ENCODE results near the gene SAP30. TPM values are rescaled to one million over a fixed set of nuclear protein-coding genes. Genes with fewer than 3 reads are reported as not detected.
A peak's percentile ranks its signal among the peaks of the same experiment; 100 is the strongest.

SAP30 gene
- total RNA-seq, 1 donor from 2014 or later = 8.8 TPM

DNA sequence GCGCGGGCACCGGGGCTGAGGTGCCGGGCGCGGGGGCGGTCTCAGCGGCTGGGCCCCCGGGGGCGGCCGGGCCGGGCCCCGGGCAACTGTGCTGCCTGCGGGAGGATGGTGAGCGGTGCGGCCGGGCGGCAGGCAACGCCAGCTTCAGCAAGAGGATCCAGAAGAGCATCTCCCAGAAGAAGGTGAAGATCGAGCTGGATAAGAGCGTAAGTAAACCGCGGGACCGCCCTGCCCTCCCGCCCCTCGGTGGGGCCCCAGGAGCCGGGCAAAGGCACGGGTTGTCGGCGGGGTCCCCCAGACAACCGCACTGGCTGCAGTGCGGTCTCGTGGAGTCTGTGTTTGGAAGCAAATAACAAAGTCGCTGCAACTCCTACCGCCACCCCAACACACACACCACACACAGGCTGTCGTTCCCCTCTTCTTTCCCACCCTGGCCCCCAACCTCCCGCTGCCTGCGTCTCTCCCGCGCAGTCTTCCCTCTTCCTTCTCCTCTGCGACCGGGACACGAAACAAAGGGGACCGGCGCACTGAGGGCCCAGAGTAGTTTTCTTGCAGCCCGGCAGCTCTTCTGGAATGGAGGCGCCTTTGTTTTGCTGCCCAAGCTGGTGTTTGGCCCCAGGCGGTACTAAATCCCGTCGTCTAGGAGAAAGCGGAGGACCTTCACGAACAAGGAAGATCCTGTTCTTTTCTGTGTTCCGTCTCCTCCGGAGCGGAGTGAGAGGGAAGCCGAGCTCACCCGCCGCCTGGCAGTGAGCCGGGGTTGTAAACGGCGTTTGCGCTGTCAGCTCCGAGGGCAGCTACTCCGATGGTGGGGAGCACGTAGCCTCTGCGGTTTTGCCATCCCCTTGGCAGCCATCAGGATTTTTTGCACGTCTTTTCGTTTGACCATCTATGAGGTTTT, 788 bp downstream of the SAP30 start:
- H4K20me1 ChIP-seq (ENCODE audit: insufficient read depth, low read length) = no peaks in the 10 kb centered on the region
- peak overlapping the region; percentile 86 for H3K9ac ChIP-seq (ENCODE audit: low read length)
- Mint-ChIP-seq H3K27me3 (ENCODE audit: low read depth, unreplicated experiment) (no peaks in the 10 kb centered on the region), H3K4me1 (ENCODE audit: low read depth, unreplicated experiment) (peaks cover 3% of the 10 kb centered on the region), H3K36me3 (ENCODE audit: low read depth, unreplicated experiment) (no peaks in the 10 kb centered on the region), H3K27ac (ENCODE audit: unreplicated experiment) (peak overlapping the region; percentile 89), H3K9me3 (ENCODE audit: unreplicated experiment) (no peaks in the 10 kb centered on the region), H3K4me3 (ENCODE audit: unreplicated experiment) (peak overlapping the region; percentile 97)
- DNase-seq (ENCODE audit: low read depth) = peak; percentile 63
- H3K27ac ChIP-seq (ENCODE audit: low read depth, low read length) = peak overlapping the region; percentile 76
- no peaks in the 10 kb centered on the region for H3K36me3 ChIP-seq (ENCODE audit: insufficient read depth, low read length)
- peak overlapping the region; percentile 93 for H3K4me3 ChIP-seq (ENCODE audit: insufficient read depth, low read depth, low read length)
- TF ChIP-seq EZH2 (IDR thresholded peaks at IDR 0.05; ENCODE audit: insufficient read depth, low read length) (no peak), CTCF (IDR thresholded peaks at IDR 0.05; ENCODE audit: insufficient read depth, low read depth, low read length) (no peak)
- H3K79me2 ChIP-seq (ENCODE audit: insufficient read depth, low read length) = peaks cover 41% of the 10 kb centered on the region
- peaks cover 4% of the 10 kb centered on the region for H3K4me1 ChIP-seq (ENCODE audit: insufficient read depth, low read length)
- H3K27me3 ChIP-seq (ENCODE audit: insufficient read depth, low read length) = no peaks in the 10 kb centered on the region
- peak overlapping the region; percentile 94 for H3K4me2 ChIP-seq (ENCODE audit: low read length)
- FAIRE-seq = no peak
- peak overlapping the region; percentile 95 for H2AFZ ChIP-seq (ENCODE audit: low read depth, low read length)
- no peaks in the 10 kb centered on the region for H3K9me3 ChIP-seq (ENCODE audit: insufficient read depth, low read depth, low read length)

DNA sequence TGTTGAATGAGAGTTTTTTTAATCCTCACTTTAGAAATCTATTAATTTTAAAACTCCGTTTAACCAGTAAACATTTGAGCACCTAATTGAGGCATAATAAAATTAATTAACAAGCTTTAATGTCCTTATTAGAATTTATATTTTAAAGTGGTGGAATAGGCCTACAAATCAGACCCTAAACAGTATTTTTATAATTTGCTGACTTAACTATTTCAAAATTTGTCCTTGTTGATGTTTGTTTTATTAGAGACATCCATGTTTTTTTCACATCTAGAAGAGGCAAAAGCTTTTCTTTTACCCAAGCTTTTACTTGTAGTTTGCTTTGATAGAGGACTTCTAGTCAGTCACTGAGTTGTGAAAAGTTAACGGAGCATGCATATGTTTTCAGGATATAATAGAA, 3.8 kb downstream of the SAP30 start:
- Histone ChIP-seq H3K9ac (ENCODE audit: low read length) (no peak overlapping the region), H3K4me3 (ENCODE audit: insufficient read depth, low read depth, low read length) (no peak overlapping the region), H3K79me2 (ENCODE audit: insufficient read depth, low read length) (peaks cover 41% of the 10 kb centered on the region), H3K9me3 (ENCODE audit: insufficient read depth, low read depth, low read length) (no peaks in the 10 kb centered on the region), H3K4me1 (ENCODE audit: insufficient read depth, low read length) (no peaks in the 10 kb centered on the region), H3K36me3 (ENCODE audit: insufficient read depth, low read length) (peaks cover 3% of the 10 kb centered on the region), H2AFZ (ENCODE audit: low read depth, low read length) (no peak overlapping the region), H3K4me2 (ENCODE audit: low read length) (no peak overlapping the region), H3K27ac (ENCODE audit: low read depth, low read length) (no peak overlapping the region), H4K20me1 (ENCODE audit: insufficient read depth, low read length) (no peaks in the 10 kb centered on the region), H3K27me3 (ENCODE audit: insufficient read depth, low read length) (no peaks in the 10 kb centered on the region)
- H3K36me3 Mint-ChIP-seq (ENCODE audit: low read depth, unreplicated experiment) = no peaks in the 10 kb centered on the region
- TF ChIP-seq CTCF (IDR thresholded peaks at IDR 0.05; ENCODE audit: insufficient read depth, low read depth, low read length) = no peak
- no peak for TF ChIP-seq EZH2 (IDR thresholded peaks at IDR 0.05; ENCODE audit: insufficient read depth, low read length)
- H3K4me3 Mint-ChIP-seq (ENCODE audit: unreplicated experiment) = no peak overlapping the region
- no peak for DNase-seq (ENCODE audit: low read depth)
- no peak overlapping the region for H3K27ac Mint-ChIP-seq (ENCODE audit: unreplicated experiment)
- FAIRE-seq = no peak
- no peaks in the 10 kb centered on the region for H3K9me3 Mint-ChIP-seq (ENCODE audit: unreplicated experiment)
- H3K27me3 Mint-ChIP-seq (ENCODE audit: low read depth, unreplicated experiment) = no peaks in the 10 kb centered on the region
- H3K4me1 Mint-ChIP-seq (ENCODE audit: low read depth, unreplicated experiment) = no peaks in the 10 kb centered on the region

- Mint-ChIP-seq H3K36me3 (ENCODE audit: low read depth, unreplicated experiment) (no peaks in the 10 kb centered on the region), H3K4me1 (ENCODE audit: low read depth, unreplicated experiment) (peaks cover 3% of the 10 kb centered on the region), H3K9me3 (ENCODE audit: unreplicated experiment) (no peaks in the 10 kb centered on the region), H3K4me3 (ENCODE audit: unreplicated experiment) (no peak overlapping the region), H3K27ac (ENCODE audit: unreplicated experiment) (no peak overlapping the region), H3K27me3 (ENCODE audit: low read depth, unreplicated experiment) (no peaks in the 10 kb centered on the region)
- Histone ChIP-seq H3K36me3 (ENCODE audit: insufficient read depth, low read length) (peaks cover 3% of the 10 kb centered on the region), H3K9me3 (ENCODE audit: insufficient read depth, low read depth, low read length) (no peaks in the 10 kb centered on the region), H3K4me2 (ENCODE audit: low read length) (no peak overlapping the region), H3K4me3 (ENCODE audit: insufficient read depth, low read depth, low read length) (no peak overlapping the region), H3K79me2 (ENCODE audit: insufficient read depth, low read length) (peaks cover 7% of the 10 kb centered on the region), H3K27ac (ENCODE audit: low read depth, low read length) (no peak overlapping the region), H3K9ac (ENCODE audit: low read length) (no peak overlapping the region), H2AFZ (ENCODE audit: low read depth, low read length) (no peak overlapping the region), H3K4me1 (ENCODE audit: insufficient read depth, low read length) (no peaks in the 10 kb centered on the region), H3K27me3 (ENCODE audit: insufficient read depth, low read length) (no peaks in the 10 kb centered on the region), H4K20me1 (ENCODE audit: insufficient read depth, low read length) (no peaks in the 10 kb centered on the region)
- DNase-seq (ENCODE audit: low read depth) = no peak
- FAIRE-seq = no peak
- TF ChIP-seq CTCF (IDR thresholded peaks at IDR 0.05; ENCODE audit: insufficient read depth, low read depth, low read length) = no peak
- TF ChIP-seq EZH2 (IDR thresholded peaks at IDR 0.05; ENCODE audit: insufficient read depth, low read length) = no peak
These were observed 9.2 kb downstream of the SAP30 start for GRCh38 chr4:173379929-173380328.

Measured in astrocyte (in vitro differentiated cells and primary cell).